ENCODE results near the gene DAB1.

The DAB1 gene

DNA sequence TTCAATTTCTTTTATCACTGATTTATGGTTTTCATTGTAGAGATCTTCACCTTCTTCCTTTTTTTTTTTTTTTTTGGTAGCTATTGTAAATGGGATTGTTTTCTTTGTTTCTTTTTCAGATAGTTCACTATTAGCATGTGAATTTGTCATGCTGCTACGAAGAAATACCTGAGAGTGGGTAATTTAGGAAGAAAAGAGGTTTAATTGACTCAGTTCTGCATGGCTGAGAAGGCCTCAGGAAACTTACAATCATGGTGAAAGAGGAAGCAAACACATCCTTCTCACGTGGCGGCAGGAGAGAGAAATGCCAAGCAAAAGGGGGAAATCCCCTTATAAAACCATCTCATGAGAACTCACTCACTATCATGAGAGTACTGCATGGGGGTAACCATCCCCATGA is 66.4 kb downstream of the DAB1 start (continued):
- TF ChIP-seq, protein P1, sequence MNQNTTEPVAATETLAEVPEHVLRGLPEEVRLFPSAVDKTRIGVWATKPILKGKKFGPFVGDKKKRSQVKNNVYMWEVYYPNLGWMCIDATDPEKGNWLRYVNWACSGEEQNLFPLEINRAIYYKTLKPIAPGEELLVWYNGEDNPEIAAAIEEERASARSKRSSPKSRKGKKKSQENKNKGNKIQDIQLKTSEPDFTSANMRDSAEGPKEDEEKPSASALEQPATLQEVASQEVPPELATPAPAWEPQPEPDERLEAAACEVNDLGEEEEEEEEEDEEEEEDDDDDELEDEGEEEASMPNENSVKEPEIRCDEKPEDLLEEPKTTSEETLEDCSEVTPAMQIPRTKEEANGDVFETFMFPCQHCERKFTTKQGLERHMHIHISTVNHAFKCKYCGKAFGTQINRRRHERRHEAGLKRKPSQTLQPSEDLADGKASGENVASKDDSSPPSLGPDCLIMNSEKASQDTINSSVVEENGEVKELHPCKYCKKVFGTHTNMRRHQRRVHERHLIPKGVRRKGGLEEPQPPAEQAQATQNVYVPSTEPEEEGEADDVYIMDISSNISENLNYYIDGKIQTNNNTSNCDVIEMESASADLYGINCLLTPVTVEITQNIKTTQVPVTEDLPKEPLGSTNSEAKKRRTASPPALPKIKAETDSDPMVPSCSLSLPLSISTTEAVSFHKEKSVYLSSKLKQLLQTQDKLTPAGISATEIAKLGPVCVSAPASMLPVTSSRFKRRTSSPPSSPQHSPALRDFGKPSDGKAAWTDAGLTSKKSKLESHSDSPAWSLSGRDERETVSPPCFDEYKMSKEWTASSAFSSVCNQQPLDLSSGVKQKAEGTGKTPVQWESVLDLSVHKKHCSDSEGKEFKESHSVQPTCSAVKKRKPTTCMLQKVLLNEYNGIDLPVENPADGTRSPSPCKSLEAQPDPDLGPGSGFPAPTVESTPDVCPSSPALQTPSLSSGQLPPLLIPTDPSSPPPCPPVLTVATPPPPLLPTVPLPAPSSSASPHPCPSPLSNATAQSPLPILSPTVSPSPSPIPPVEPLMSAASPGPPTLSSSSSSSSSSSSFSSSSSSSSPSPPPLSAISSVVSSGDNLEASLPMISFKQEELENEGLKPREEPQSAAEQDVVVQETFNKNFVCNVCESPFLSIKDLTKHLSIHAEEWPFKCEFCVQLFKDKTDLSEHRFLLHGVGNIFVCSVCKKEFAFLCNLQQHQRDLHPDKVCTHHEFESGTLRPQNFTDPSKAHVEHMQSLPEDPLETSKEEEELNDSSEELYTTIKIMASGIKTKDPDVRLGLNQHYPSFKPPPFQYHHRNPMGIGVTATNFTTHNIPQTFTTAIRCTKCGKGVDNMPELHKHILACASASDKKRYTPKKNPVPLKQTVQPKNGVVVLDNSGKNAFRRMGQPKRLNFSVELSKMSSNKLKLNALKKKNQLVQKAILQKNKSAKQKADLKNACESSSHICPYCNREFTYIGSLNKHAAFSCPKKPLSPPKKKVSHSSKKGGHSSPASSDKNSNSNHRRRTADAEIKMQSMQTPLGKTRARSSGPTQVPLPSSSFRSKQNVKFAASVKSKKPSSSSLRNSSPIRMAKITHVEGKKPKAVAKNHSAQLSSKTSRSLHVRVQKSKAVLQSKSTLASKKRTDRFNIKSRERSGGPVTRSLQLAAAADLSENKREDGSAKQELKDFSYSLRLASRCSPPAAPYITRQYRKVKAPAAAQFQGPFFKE (tag by site-specific recombination; IDR thresholded peaks at IDR 0.05; ENCODE audit: borderline replicate concordance), result no peak
- TF ChIP-seq ZNF549 (tag by site-specific recombination; IDR thresholded peaks at IDR 0.05) (no peak), YY1 (tag by site-specific recombination; IDR thresholded peaks at IDR 0.05) (no peak), ZNF335 (tag by site-specific recombination; conservative IDR thresholded peaks at IDR 0.05) (no peak), ZNF670 (tag by site-specific recombination; IDR thresholded peaks at IDR 0.05; ENCODE audit: low read depth) (no peak), ZNF433 (tag by site-specific recombination; IDR thresholded peaks at IDR 0.05; ENCODE audit: low read depth) (no peak), KLF8 (tag by site-specific recombination; IDR thresholded peaks at IDR 0.05) (no peak), ZNF302 (tag by site-specific recombination; IDR thresholded peaks at IDR 0.05; ENCODE audit: low read depth) (no peak), HOXC10 (CRISPR knock-in tag; IDR thresholded peaks at IDR 0.05) (no peak)

DNA sequence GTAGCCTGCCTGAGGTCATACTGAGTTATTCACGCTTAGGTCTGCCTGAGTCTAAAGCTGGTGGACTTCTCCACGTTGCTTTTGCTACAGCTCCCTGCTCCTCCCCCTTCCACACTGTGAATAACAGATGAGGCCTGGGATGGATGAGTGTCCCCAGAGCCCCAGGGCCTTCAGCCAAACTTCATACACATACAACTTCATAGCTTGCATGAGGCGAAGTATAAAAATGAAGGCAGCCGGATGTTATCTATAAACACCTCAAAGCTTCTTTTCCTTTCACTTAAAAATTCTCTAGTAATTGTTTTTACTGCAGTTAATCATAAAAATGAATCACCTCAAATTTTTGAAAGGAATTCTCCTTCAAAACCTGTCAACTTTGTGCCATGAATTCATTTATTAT is 70.2 kb downstream of the DAB1 start:
- no peak for TF ChIP-seq ZNF544 (tag by site-specific recombination; IDR thresholded peaks at IDR 0.05)
- no peak for TF ChIP-seq ZBTB7A (tag by site-specific recombination; IDR thresholded peaks at IDR 0.05; ENCODE audit: low read depth)
- no peak for TF ChIP-seq TRIM28 (IDR thresholded peaks at IDR 0.05; ENCODE audit: borderline replicate concordance, low read length)
- TF ChIP-seq ZFP37 (tag by site-specific recombination; IDR thresholded peaks at IDR 0.05), result no peak
- no peak for TF ChIP-seq RBAK (tag by site-specific recombination; IDR thresholded peaks at IDR 0.05)
- TF ChIP-seq ZNF19 (tag by site-specific recombination; IDR thresholded peaks at IDR 0.05; ENCODE audit: low read depth), result no peak
- no peak for TF ChIP-seq GLIS1 (tag by site-specific recombination; IDR thresholded peaks at IDR 0.05)
- TF ChIP-seq ZNF354C (tag by site-specific recombination; IDR thresholded peaks at IDR 0.05; ENCODE audit: borderline replicate concordance, low read depth), result no peak
- no peak for TF ChIP-seq ZBTB1 (tag by site-specific recombination; IDR thresholded peaks at IDR 0.05)
- no peak for TF ChIP-seq SP3 (tag by site-specific recombination; IDR thresholded peaks at IDR 0.05)
- TF ChIP-seq ZNF335 (tag by site-specific recombination; conservative IDR thresholded peaks at IDR 0.05), result no peak
- TF ChIP-seq HOXD13 (CRISPR knock-in tag; IDR thresholded peaks at IDR 0.05; ENCODE audit: borderline replicate concordance), result no peak
- TF ChIP-seq MEIS1 (CRISPR knock-in tag; IDR thresholded peaks at IDR 0.05; ENCODE audit: borderline replicate concordance), result no peak
- TF ChIP-seq SP7 (tag by site-specific recombination; IDR thresholded peaks at IDR 0.05), result no peak
- TF ChIP-seq ZNF416 (tag by site-specific recombination; IDR thresholded peaks at IDR 0.05), result no peak
- H3K9me3 ChIP-seq (ENCODE audit: control insufficient read depth, insufficient read depth, low read depth, low read length), result no peaks in the 10 kb centered on the region
- no peak overlapping the region for H3K27ac ChIP-seq (ENCODE audit: extremely low read depth, low read depth, low read length)
- ChIA-PET CTCF (no interaction called here), POLR2A (no interaction called here)
- H3K4me1 ChIP-seq (ENCODE audit: control insufficient read depth, insufficient read depth, low read length), result no peaks in the 10 kb centered on the region
- no peak overlapping the region for H3K4me3 ChIP-seq (ENCODE audit: low read depth, low read length)
- no peaks in the 10 kb centered on the region for H3K36me3 ChIP-seq (ENCODE audit: control insufficient read depth in 2 of 2, insufficient read depth in 1 of 2, low read length in 2 of 2)
